ENCODE results near the gene THADA.
"Not testable (repeated sequence)": the region's sequence is repeated elsewhere in the genome, so short reads cannot be mapped to it uniquely, and the experiment has no call there.

The THADA gene

GRCh38 chr2:43611987-43612894, 16.4 kb upstream of the THADA start:
- peak; percentile 94 for TF ChIP-seq CTCF (conservative IDR thresholded peaks at IDR 0.05; ENCODE audit: low read depth, low read length)
- H3K4me3 ChIP-seq (ENCODE audit: low read length) = no peak overlapping the region
- DNase-seq (ENCODE audit: low read depth) = no peak

GRCh38 chr2:43610361-43610760, 14.5 kb upstream of the THADA start:
- no peak for TF ChIP-seq CTCF (conservative IDR thresholded peaks at IDR 0.05; ENCODE audit: low read depth, low read length)
- H3K4me3 ChIP-seq (ENCODE audit: low read length) = no peak overlapping the region
- DNase-seq (ENCODE audit: low read depth) = no peak

- H3K4me3 ChIP-seq (ENCODE audit: low read length) = no peak overlapping the region
- DNase-seq (ENCODE audit: low read depth) = no peak
- TF ChIP-seq CTCF (conservative IDR thresholded peaks at IDR 0.05; ENCODE audit: low read depth, low read length) = peak; percentile 69
These were observed 13.6 kb upstream of the THADA start for GRCh38 chr2:43609290-43609918.

- no peak overlapping the region for H3K4me3 ChIP-seq (ENCODE audit: low read length)
- DNase-seq (ENCODE audit: low read depth) = no peak
- no peak for TF ChIP-seq CTCF (conservative IDR thresholded peaks at IDR 0.05; ENCODE audit: low read depth, low read length)
These were observed 10.0 kb upstream of the THADA start for GRCh38 chr2:43605851-43606250.

GRCh38 chr2:43605079-43605655, 9.3 kb upstream of the THADA start:
- peak; percentile 73 for TF ChIP-seq CTCF (conservative IDR thresholded peaks at IDR 0.05; ENCODE audit: low read depth, low read length)
- no peak for DNase-seq (ENCODE audit: low read depth)
- no peak overlapping the region for H3K4me3 ChIP-seq (ENCODE audit: low read length)

- H3K4me3 ChIP-seq (ENCODE audit: low read length) = no peak overlapping the region
- no peak for TF ChIP-seq CTCF (conservative IDR thresholded peaks at IDR 0.05; ENCODE audit: low read depth, low read length)
- DNase-seq (ENCODE audit: low read depth) = no peak
These were observed 8.8 kb upstream of the THADA start for GRCh38 chr2:43604674-43605073.

GRCh38 chr2:43600596-43600995, 4.8 kb upstream of the THADA start:
- DNase-seq (ENCODE audit: low read depth); H3K4me3 ChIP-seq (ENCODE audit: low read length): not testable (repeated sequence)

All from retinal pigment epithelial cell (primary cell).